OCI-LY3 (cell line): ENCODE measurements around the gene TCERG1L.

Experiments
- H2AFZ ChIP-seq: fragments of 200-600, 300-600 bp; shearing (Covaris generic); 2 replicates; pipeline ENCODE4 v1.6.0; 2014; ENCODE audit warnings: antibody characterized with exemption, low read depth, low read length
- H3K27ac ChIP-seq: fragments of 200-600, 300-600 bp; sonication (generic); 2 replicates; pipeline ENCODE4 v1.5.1; 2014; ENCODE audit warnings: mild to moderate bottlenecking, low read length, moderate library complexity, mixed read lengths
- H3K27me3 ChIP-seq: fragments of 200-600, 300-600 bp; sonication (generic); 2 replicates; pipeline ENCODE4 v1.6.1; 2014; ENCODE audit warnings: low read depth, low read length, mixed read lengths
- H3K36me3 ChIP-seq: fragments of 200-600, 300-600 bp; sonication (generic); replicated peaks from 2 replicates; pipeline ENCODE3; 2014; ENCODE audit warnings: low read depth, low read length, mixed read lengths
- H3K4me1 ChIP-seq: fragments of 300-600, 200-600 bp; sonication (generic); 2 replicates; pipeline ENCODE4 v1.6.1; 2014; ENCODE audit warnings: low read length, mixed read lengths
- H3K4me2 ChIP-seq: fragments of 200-600, 300-600 bp; sonication (generic); 2 replicates; pipeline ENCODE4 v1.6.1; 2014; ENCODE audit warnings: low read length, mixed read lengths
- H3K4me3 ChIP-seq: fragments of 300-600, 200-600 bp; sonication (generic); 2 replicates; pipeline ENCODE4 v1.5.1; 2014; ENCODE audit warnings: antibody characterized with exemption, mild to moderate bottlenecking, low read length, moderate library complexity
- H3K79me2 ChIP-seq: fragments of 300-600, 200-600 bp; shearing (Covaris generic); 2 replicates; pipeline ENCODE4 v1.6.1; 2014; ENCODE audit warnings: mild to moderate bottlenecking, low read length, mixed read lengths
- H3K9ac ChIP-seq: fragments of 300-600, 200-600 bp; shearing (Covaris generic); 2 replicates; pipeline ENCODE4 v1.6.0; 2014; ENCODE audit warnings: mild to moderate bottlenecking, low read length, moderate library complexity
- H3K9me3 ChIP-seq: fragments of 200-600, 300-600 bp; shearing (Covaris generic); 2 replicates; pipeline ENCODE4 v1.6.1; 2014; ENCODE audit warnings: low read length, mixed read lengths; ENCODE audit not compliant: insufficient read depth
- H4K20me1 ChIP-seq: fragments of 200-600, 300-600 bp; sonication (generic); 2 replicates; pipeline ENCODE4 v1.6.1; 2016; ENCODE audit warnings: low read length, mixed read lengths; ENCODE audit not compliant: insufficient read depth
- CTCF ChIP-seq: fragments of 200-600, 300-600 bp; sonication (generic); IDR thresholded peaks from 2 replicates; pipeline ENCODE4 v1.5.1; 2014; ENCODE audit warnings: antibody characterized with exemption, low read length, low read depth
- EZH2phosphoT487 ChIP-seq: fragments of 200-600 bp; shearing (Covaris generic); IDR thresholded peaks from 2 replicates; pipeline ENCODE4 v1.6.1; 2018; ENCODE audit warnings: antibody characterized with exemption, mixed run types, low read depth

Gene TCERG1L

GRCh38 chr10:131115321-131115720, 196.2 kb downstream of the TCERG1L start:
- Histone ChIP-seq H2AFZ (no peak overlapping the region), H3K27me3 (no peaks in the 10 kb centered on the region), H3K9me3 (no peaks in the 10 kb centered on the region), H3K9ac (no peak overlapping the region), H3K36me3 (no peaks in the 10 kb centered on the region), H4K20me1 (no peaks in the 10 kb centered on the region), H3K4me3 (no peak overlapping the region), H3K4me2 (no peak overlapping the region), H3K79me2 (no peaks in the 10 kb centered on the region), H3K4me1 (no peaks in the 10 kb centered on the region), H3K27ac (no peak overlapping the region)
- TF ChIP-seq CTCF = no peak
- no peak for TF ChIP-seq EZH2phosphoT487

GRCh38 chr10:131114846-131115245, 196.7 kb downstream of the TCERG1L start:
- Histone ChIP-seq H3K9me3 (no peaks in the 10 kb centered on the region), H3K9ac (no peak overlapping the region), H4K20me1 (no peaks in the 10 kb centered on the region), H2AFZ (no peak overlapping the region), H3K36me3 (no peaks in the 10 kb centered on the region), H3K4me2 (no peak overlapping the region), H3K79me2 (no peaks in the 10 kb centered on the region), H3K27ac (no peak overlapping the region), H3K4me3 (no peak overlapping the region), H3K27me3 (no peaks in the 10 kb centered on the region), H3K4me1 (no peaks in the 10 kb centered on the region)
- TF ChIP-seq CTCF = no peak
- no peak for TF ChIP-seq EZH2phosphoT487

GRCh38 chr10:131113709-131114291, 197.7 kb downstream of the TCERG1L start:
- no peak overlapping the region for H3K4me3 ChIP-seq
- H3K9ac ChIP-seq = no peak overlapping the region
- no peaks in the 10 kb centered on the region for H3K79me2 ChIP-seq
- no peak overlapping the region for H2AFZ ChIP-seq
- H3K4me1 ChIP-seq = no peaks in the 10 kb centered on the region
- H3K9me3 ChIP-seq = no peaks in the 10 kb centered on the region
- no peaks in the 10 kb centered on the region for H3K36me3 ChIP-seq
- no peak overlapping the region for H3K4me2 ChIP-seq
- H3K27ac ChIP-seq = no peak overlapping the region
- no peaks in the 10 kb centered on the region for H3K27me3 ChIP-seq
- no peak for TF ChIP-seq EZH2phosphoT487
- no peak for TF ChIP-seq CTCF
- no peaks in the 10 kb centered on the region for H4K20me1 ChIP-seq

GRCh38 chr10:131113165-131113564, 198.4 kb downstream of the TCERG1L start:
- TF ChIP-seq EZH2phosphoT487 (no peak), CTCF (no peak)
- no peak overlapping the region for H2AFZ ChIP-seq
- no peak overlapping the region for H3K4me3 ChIP-seq
- H3K27ac ChIP-seq = no peak overlapping the region
- no peaks in the 10 kb centered on the region for H3K36me3 ChIP-seq
- no peak overlapping the region for H3K9ac ChIP-seq
- H3K4me1 ChIP-seq = no peaks in the 10 kb centered on the region
- H4K20me1 ChIP-seq = no peaks in the 10 kb centered on the region
- no peaks in the 10 kb centered on the region for H3K27me3 ChIP-seq
- H3K4me2 ChIP-seq = no peak overlapping the region
- no peaks in the 10 kb centered on the region for H3K9me3 ChIP-seq
- no peaks in the 10 kb centered on the region for H3K79me2 ChIP-seq
